ENCODE results near the gene RPH3AL.

The RPH3AL gene

GRCh38 chr17:296906-297690 lies 55.5 kb downstream of the RPH3AL start:
- no peak for DNase-seq

GRCh38 chr17:296379-296778 lies 56.2 kb downstream of the RPH3AL start:
- DNase-seq = no peak

DNA sequence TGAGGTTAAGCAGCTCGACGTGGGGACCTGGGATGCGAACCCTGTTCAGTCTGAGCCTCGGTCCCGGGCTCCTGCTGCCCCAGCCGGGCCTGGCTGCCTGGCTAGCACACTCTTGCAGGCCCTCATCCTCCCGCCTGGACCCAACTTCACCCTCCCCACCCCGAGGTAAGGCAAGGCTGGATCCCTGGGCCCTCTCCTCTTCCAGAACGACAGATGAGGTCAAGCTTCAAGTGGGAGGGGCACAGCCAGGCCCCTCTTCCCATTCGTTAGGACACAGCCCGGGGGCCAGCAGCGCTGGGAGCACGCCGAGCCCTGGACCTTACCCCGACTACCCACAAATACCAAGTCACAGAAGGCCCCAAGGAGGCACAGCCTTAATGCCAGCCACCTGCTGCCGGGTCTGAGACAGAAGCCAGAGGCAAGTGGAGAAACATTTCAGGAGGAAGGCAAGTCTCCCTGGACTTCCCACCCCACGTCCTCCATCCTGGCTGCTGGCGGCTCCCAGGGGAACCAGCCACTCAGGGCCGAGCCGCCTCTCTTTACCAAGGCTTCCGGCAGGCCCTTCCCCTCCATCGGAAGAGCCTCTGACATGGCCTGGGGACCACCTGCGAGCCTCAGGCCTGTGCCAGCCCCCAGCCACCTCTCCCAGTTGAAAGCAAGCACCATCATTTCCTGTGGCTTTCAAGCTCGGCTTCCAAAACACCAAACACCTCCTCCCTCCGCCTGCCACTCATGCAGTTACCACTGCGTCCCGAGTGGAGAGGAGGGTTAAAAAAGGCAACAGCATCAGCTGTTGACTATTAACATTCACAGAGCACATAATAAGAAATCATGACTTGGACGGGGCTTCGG lies 59.9 kb downstream of the RPH3AL start:
- no peak for DNase-seq

DNA sequence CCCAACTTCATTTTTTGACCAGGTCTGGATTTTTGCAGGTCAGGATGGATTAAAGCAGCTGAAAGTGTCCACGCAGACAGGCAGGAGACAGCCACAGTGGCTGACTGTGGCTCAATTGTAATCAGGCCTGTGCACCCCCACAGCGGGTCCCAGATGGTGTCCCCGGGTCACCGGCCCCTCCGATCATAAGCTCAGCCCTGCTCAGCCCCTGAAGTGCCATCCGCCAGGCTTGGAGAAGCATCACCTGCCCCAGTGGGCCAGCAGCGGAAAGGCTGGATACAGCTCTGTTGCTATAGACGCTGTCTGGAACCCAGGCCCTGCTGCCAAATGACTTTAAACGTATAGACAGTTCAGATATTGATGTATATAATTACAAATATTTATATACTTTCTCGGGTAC lies 60.6 kb downstream of the RPH3AL start:
- DNase-seq = no peak

DNA sequence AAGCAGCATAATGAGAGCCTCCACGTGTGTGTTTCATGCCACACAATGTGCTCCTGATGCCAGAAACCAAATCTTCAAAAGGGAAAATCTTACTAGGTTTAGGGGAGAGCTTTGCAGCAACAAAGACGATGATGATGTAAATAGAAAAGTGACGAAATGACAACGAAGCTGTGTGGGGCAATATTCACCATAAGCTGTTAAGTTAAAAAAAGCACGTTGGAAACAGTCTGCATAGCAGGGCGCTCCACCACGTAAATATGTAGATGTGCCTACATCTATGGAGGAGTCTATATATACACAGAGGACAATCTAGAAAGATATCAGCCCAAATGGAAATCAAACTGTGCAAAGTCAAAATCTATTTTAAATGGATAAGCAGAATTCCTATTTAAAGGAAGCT lies 61.0 kb downstream of the RPH3AL start:
- no peak for DNase-seq

DNA sequence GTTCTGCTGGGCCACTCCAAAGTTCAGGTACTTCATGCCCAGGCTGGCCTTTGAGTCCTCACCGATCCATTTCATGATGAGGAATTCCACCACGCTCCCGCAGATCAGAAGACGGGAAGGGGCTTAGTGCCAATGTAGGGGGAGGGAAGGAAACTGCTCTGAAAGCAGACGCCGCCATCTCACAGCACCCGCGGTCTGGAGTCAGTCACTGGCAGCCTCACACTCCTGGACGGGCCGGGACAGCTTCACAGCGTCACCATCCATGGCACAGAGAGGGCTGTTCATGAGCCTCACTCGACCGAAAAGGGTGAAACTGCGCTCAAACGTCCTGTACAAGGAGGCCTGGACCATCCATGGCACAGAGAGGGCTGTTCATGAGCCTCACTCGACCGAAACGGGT lies 62.0 kb downstream of the RPH3AL start:
- DNase-seq = no peak

DNA sequence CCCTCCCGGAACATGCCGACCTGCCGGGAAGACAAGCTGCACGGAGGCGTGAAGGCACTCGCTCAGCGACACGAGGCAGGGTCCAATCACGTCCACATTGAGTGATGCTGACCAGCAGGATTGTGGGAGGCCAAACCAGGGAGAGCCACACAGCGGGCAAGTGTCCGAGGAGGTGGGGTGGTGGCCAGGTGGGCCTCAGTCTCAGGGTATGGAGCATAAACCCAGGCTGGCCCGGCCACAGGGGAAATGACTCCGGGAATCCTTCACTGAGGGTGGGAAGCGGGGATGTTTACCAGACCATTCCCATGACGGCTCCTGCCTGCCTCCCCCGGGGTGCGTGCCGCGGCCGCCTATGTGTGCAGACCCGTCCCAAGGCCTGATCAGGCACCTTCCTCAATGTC lies 62.5 kb downstream of the RPH3AL start:
- no peak for DNase-seq

- DNase-seq = no peak
These were observed 63.2 kb downstream of the RPH3AL start for GRCh38 chr17:289409-289808.

DNA sequence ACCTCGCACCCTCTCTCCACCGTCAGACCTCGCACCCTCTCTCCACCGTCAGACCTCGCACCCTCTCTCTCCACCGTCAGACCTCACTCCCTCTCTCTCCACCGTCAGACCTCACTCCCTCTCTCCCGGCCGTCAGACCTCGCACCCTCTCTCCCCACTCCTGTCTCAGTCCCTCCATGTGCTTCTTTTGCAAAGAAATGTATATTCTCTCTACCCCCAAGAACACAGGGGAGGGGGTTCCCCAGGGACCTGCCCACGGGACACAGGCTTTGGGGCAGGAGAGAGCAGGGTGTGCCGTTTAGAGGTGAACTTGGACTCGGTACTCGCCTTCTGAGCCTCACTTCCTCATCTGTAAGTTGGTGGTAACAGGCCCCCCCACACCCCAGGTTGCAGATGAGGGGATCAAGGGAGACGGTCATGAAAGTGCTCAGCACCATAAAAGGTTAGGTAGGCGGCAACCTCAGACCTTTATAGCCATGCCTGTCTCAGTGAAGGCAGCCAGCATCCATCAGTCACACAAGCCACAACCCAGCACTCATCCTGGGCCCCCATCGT lies 63.7 kb downstream of the RPH3AL start:
- no peak for DNase-seq

DNA sequence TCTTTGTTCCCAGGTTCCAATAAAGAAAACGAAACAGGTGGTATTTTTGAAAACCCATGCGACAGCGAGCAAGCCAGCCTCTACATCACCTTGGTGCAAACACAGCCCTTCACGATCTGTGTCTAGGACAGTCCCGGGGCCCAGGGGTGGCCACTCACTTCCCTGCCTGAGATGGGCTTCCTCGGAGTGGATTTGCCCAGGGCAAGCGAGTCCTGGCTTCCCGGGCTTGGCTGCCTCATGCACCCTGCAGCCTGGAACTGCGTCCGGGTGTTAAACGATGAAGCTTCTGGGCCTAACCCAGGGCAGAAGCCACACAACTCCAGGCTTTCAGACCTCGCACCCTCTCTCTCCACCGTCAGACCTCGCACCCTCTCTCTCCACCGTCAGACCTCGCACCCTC lies 66.0 kb downstream of the RPH3AL start:
- DNase-seq = no peak

DNA sequence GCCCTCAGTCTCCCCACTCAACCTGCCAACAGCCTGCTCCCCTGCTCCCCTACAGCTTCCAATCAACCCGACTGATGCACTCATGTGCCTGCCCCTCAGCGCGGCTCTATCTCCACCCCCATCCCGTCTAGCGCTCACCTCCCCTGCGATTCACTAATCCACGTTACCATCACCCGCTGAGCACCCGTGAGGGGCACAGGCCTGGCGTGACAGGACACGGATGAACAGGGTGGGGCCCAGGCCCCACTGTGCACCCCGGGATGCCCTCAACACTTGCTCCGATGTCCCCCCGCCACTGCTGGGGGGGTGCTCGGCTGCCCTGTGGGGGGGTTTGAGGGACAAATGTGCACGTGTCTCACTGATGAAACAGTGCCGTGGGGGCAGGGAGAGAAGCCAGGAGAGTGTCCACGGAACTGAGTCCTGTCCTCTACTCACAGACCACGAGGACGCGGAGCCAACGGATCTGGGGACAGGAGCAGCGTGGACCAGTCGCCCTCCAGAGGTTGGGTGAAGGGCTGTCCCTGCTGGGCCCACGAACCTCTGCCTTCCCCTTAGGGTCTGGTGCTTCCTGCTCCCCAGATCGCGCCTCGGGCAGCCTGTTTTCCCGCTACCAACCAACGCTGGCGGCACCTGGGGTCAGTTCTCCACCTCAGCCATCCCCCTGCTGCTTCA lies 66.7 kb downstream of the RPH3AL start:
- DNase-seq = no peak

GRCh38 chr17:284676-285355 lies 67.8 kb downstream of the RPH3AL start:
- no peak for DNase-seq

DNA sequence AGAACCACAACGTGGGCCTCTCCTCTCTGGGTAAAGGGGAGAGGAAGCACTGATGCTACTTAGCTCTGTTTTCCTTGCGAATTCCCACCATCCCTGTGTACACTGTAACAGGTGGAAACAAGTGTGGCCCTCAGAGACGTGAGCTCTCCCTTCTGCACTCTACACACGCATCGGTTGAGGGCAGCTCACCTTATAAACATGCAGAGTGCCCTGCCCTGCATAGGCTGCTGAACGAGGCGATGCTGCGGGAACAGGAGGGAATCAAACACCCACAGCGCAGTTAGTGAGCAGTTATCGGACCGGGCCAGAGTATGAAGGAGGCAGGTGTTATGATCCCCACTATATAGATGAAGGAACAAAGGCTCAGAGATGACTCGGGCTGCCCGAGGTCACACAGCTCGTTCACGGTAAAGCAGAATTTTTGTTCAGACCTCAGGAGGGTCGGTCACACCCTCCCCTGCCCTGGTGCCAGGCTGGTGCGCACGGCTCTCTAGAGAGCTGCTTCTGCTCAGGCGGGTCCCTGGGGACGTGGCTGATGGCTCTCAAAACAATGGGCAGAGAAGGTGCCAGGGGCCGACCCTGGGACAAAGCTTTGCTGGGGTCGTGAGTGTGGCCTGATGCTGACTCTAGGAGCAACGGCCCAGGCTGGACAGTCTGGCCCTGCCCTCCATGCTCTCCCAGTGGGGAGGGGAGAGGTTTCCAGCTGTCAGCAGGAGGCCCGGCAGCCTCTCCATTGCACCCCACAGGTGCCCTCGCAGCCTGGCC lies 68.5 kb downstream of the RPH3AL start:
- DNase-seq = no peak

DNA sequence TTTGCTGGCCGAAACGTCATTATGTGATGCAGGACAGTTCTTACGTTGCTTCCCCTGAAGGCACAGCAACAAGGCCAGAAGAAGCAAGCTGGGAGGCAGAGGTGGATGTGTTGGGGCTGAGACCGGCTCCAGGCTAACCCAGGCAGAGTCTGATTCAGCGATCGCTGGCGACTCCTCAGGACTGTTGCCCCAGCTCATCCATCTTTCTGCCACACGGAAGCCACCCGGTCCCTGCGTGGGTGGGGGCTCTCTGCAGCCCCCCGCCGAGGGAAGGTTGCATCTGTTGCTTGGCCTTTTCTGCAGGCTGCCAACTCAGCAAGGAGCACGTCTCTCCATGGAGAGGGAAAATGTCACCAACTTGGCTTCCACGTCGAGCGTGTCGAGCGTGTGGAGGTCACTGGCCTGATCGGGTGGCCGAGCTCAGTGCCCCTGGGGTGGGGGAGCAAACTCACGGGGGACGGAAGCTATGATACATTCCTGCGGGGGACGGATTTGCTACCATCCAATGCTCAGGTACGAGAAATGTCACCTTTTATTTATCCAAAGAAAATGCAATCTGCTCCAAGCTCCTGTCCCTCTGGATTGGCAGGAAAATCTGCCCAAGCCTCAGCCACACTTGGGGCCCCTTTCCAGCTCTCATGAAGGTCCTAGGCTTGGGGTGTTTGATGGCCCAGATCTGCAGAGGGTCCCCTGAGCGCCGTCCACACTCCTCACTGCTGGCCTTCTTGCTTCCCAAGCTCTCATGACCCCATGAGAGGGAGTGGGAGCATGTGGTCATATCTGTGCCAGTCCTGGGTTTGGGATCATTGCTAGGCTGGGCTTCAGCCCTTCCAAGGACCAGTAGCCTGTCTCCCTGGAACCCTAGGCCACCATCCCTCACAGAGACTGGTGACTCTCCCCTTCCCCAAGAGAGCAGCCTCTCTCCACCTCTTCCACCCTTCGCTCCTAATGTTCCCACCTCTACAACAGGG lies 69.4 kb downstream of the RPH3AL start:
- no peak for DNase-seq

DNA sequence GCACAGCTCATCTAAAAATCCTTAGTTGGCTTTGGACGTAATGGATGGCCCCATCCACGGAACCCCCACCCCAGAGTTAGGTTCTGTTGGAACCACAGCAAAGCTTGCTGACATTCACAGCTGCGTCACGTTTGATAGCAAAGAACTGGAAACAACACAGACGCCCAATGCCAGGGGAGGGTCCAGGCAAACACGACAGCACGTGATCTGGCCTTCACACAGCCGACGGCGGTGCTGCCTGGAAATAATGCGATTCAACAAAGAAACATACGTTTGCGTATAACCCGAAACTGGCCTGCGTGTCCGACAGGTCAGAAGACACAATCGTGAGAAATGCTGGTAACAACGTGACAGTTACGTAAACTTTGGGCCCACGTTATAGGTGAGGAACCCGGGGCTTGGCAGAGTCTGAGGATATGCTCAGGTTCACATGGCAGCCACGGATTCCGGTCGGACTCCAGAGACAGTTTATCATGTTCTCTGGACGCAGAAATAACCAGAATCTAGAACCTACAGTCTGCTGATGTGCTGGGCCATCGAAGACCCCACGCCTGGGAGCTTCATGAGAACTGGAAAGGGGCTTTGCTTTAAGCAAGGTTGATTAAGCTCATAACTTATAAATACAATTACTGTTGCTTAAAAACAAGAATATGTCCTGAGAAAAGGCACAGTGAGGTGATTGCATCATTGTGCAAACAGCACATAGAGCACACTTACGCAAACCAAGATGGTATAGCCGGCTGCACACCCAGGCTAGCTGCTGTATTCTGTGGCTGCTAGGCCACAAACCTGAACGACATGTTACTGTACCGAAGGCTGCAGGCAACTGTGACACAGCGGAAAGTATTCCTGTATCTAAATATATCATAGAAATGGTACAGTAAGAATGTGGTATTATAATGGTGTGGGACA lies 70.4 kb downstream of the RPH3AL start:
- no peak for DNase-seq

- no peak for DNase-seq
These were observed 71.1 kb downstream of the RPH3AL start for GRCh38 chr17:281365-281999.

DNA sequence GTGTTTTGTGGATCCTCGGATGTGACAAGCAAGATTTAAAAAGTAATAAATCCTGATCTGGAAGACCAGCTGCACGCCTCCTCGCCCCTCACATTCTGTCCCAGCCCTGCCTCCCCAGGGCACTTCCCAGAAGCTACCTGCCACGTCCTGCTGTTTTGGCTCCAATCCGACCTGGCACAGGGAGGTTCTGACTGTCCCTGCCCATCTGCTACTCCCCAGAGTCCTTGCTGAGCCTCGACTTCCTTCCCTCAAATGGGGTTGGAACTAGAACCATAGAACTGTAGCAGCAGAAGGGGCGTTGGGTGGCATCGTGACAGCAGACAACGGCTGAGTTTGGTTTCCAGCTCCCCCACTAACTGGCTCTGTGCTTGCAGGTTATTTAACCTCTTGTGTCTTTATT lies 71.7 kb downstream of the RPH3AL start:
- DNase-seq = no peak

GRCh38 chr17:280216-280615 lies 72.4 kb downstream of the RPH3AL start:
- DNase-seq = no peak

- no peak for DNase-seq
These were observed 72.8 kb downstream of the RPH3AL start for GRCh38 chr17:279776-280175.

Measured in stimulated activated CD4-positive, alpha-beta T cell treated with anti-CD3 and anti-CD28 coated beads, Interleukin-2, amount 100 ng/mL, for 24 hours (primary cell).